SK-N-SH (cell line): ENCODE results near the gene ZNF620. TPM values are rescaled to one million over a fixed set of nuclear protein-coding genes. Genes with fewer than 3 reads are reported as not detected.
A peak's percentile ranks its signal among the peaks of the same experiment; 100 is the strongest.

ENCODE experiments used
- CTCF ChIA-PET: fragments of 300-600, 350-600 bp; formaldehyde crosslinking; extraction: SDS; loops from one replicate; lab custom pipeline; 2021; lab: Yijun Ruan, JAX
- POLR2A ChIA-PET: fragments of 350-600 bp; sonication (Branson Sonifier 250); formaldehyde crosslinking; extraction: SDS; loops from one replicate; lab custom pipeline; 2020; ENCODE audit warnings: antibody characterized with exemption, inconsistent platforms; lab: Yijun Ruan, JAX
- DNase-seq: peaks from one replicate; pipeline ENCODE4 v3.0.0; 2012
- H2AFZ ChIP-seq: fragments of 200-600 bp; sonication (generic); 2 replicates; pipeline ENCODE4 v1.8.1; 2016; ENCODE audit warnings: antibody characterized with exemption, mild to moderate bottlenecking, low read depth
- H3F3A ChIP-seq: fragments of 200-600 bp; sonication (generic); replicated peaks from 2 replicates; pipeline ENCODE3; 2016; ENCODE audit warnings: antibody characterized with exemption, mild to moderate bottlenecking; ENCODE audit not compliant: insufficient read depth
- H3K27ac ChIP-seq, 2 experiments: fragments of 200-500 bp in 1 of 2; fragments of 200-600 bp in 1 of 2; sonication (Bioruptor generic) in 1 of 2; sonication (generic), shearing (Covaris generic) in 1 of 2; 2 replicates each; pipeline versions ENCODE4 v1.5.1 to v1.6.1; 2014 to 2016; ENCODE audit warnings: low read depth in 2 of 2, inconsistent platforms in 1 of 2, low read length in 1 of 2, mild to moderate bottlenecking in 1 of 2, mixed read lengths in 1 of 2
- H3K27me3 ChIP-seq: fragments of 200-600 bp; sonication (generic), shearing (Covaris generic); 2 replicates; pipeline ENCODE4 v1.6.1; 2016; ENCODE audit warnings: mixed run types; ENCODE audit not compliant: insufficient read depth
- H3K36me3 ChIP-seq, 2 experiments: fragments of 200-500 bp in 1 of 2; fragments of 200-600 bp in 1 of 2; sonication (Bioruptor generic) in 1 of 2; sonication (generic) in 1 of 2; replicated peaks in 1 of 2; 2 replicates each; pipeline versions ENCODE3 to v1.5.1; 2014 to 2016; ENCODE audit warnings: low read length in 1 of 2, mild to moderate bottlenecking in 1 of 2; ENCODE audit not compliant: insufficient read depth in 2 of 2, control insufficient read depth in 1 of 2
- H3K4me1 ChIP-seq, 2 experiments: fragments of 200-500 bp in 1 of 2; fragments of 200-600 bp in 1 of 2; sonication (Bioruptor generic) in 1 of 2; sonication (generic), shearing (Covaris generic) in 1 of 2; 2 replicates each; pipeline versions ENCODE4 v1.5.1 to v1.6.1; 2014 to 2016; ENCODE audit warnings: low read depth in 1 of 2, low read length in 1 of 2, mixed run types in 1 of 2; ENCODE audit not compliant: insufficient read depth in 2 of 2, control insufficient read depth in 1 of 2
- H3K4me2 ChIP-seq: fragments of 200-600 bp; sonication (generic), shearing (Covaris generic); 2 replicates; pipeline ENCODE4 v1.6.1; 2017; ENCODE audit warnings: mixed run types
- H3K4me3 ChIP-seq, 2 experiments: fragments of 200-500 bp in 1 of 2; fragments of 200-600 bp in 1 of 2; sonication (Bioruptor generic) in 1 of 2; sonication (generic), shearing (Covaris generic) in 1 of 2; 2 replicates each; pipeline versions ENCODE4 v1.5.1 to v1.8.1; 2014 to 2016; ENCODE audit warnings: low read depth in 2 of 2, inconsistent platforms in 1 of 2, low read length in 1 of 2, mild to moderate bottlenecking in 1 of 2, mixed read lengths in 1 of 2, moderate library complexity in 1 of 2
- H3K79me2 ChIP-seq: fragments of 200-600 bp; sonication (generic); 2 replicates; pipeline ENCODE4 v1.8.1; 2017; ENCODE audit warnings: mild to moderate bottlenecking; ENCODE audit not compliant: insufficient read depth
- H3K9ac ChIP-seq: fragments of 200-600 bp; sonication (generic); 2 replicates; pipeline ENCODE4 v1.6.1; 2017; ENCODE audit warnings: mixed run types
- H3K9me2 ChIP-seq: fragments of 200-600 bp; sonication (generic); 2 replicates; pipeline ENCODE4 v1.6.1; 2017; ENCODE audit warnings: mixed run types
- H3K9me3 ChIP-seq: fragments of 200-600 bp; sonication (generic); 2 replicates; pipeline ENCODE4 v1.6.1; 2017; ENCODE audit warnings: mixed run types, mild to moderate bottlenecking, moderate library complexity
- H4K20me1 ChIP-seq: fragments of 200-600 bp; sonication (generic); 2 replicates; pipeline ENCODE4 v1.6.1; 2017; ENCODE audit warnings: mild to moderate bottlenecking, mixed run types; ENCODE audit not compliant: insufficient read depth
- CHD2 ChIP-seq: fragments of 150-350 bp; IDR thresholded peaks from 2 replicates; pipeline ENCODE4 v1.6.1; 2018; ENCODE audit warnings: low read length; ENCODE audit not compliant: partially characterized antibody
- EP300 ChIP-seq, 2 experiments: IDR thresholded peaks; 2 replicates each; pipeline versions ENCODE4 v1.4.0 to v1.6.1; 2012; ENCODE audit warnings: borderline replicate concordance in 1 of 2, low read depth in 1 of 2, low read length in 1 of 2
- FOSL2 ChIP-seq: IDR thresholded peaks from 2 replicates; pipeline ENCODE4 v1.4.0; 2012; ENCODE audit warnings: low read depth, mild to moderate bottlenecking, moderate library complexity, borderline replicate concordance
- GATA2 ChIP-seq: sonication (generic); formaldehyde crosslinking; IDR thresholded peaks from 2 replicates; pipeline ENCODE4 v1.5.0; 2020; ENCODE audit warnings: mild to moderate bottlenecking, missing genetic modification reagents
- JUND ChIP-seq: IDR thresholded peaks from 2 replicates; pipeline ENCODE4 v1.4.0; 2012
- MEF2A ChIP-seq: IDR thresholded peaks from 2 replicates; pipeline ENCODE4 v1.4.0; 2012; ENCODE audit warnings: low read depth, borderline replicate concordance
- MXI1 ChIP-seq: IDR thresholded peaks from 2 replicates; pipeline ENCODE4 v1.6.1; 2012; ENCODE audit warnings: mild to moderate bottlenecking, low read depth, low read length, improper control_type of control experiment
- NFIC ChIP-seq: IDR thresholded peaks from 2 replicates; pipeline ENCODE4 v1.4.0; 2012; ENCODE audit warnings: borderline replicate concordance
- POLR2AphosphoS5 ChIP-seq: IDR thresholded peaks from 2 replicates; pipeline ENCODE4 v1.6.1; 2012; ENCODE audit warnings: low read depth, low read length
- RCOR1 ChIP-seq: fragments of 150-350 bp; IDR thresholded peaks from 2 replicates; pipeline ENCODE4 v1.6.1; 2017; ENCODE audit warnings: antibody characterized with exemption, low read length
- RFX5 ChIP-seq: IDR thresholded peaks from 2 replicates; pipeline ENCODE4 v1.6.1; 2012; ENCODE audit warnings: mild to moderate bottlenecking, improper control_type of control experiment, low read length
- SIN3A ChIP-seq: IDR thresholded peaks from 2 replicates; pipeline ENCODE4 v1.6.1; 2012; ENCODE audit warnings: low read depth, mild to moderate bottlenecking, low read length, moderate library complexity, borderline replicate concordance
- SMC3 ChIP-seq: IDR thresholded peaks from 2 replicates; pipeline ENCODE4 v1.6.1; 2012; ENCODE audit warnings: low read depth, low read length, improper control_type of control experiment
- TCF12 ChIP-seq: IDR thresholded peaks from 2 replicates; pipeline ENCODE4 v1.4.0; 2012
- YY1 ChIP-seq: IDR thresholded peaks from 2 replicates; pipeline ENCODE4 v1.4.0; 2012; ENCODE audit warnings: low read depth, mild to moderate bottlenecking
- WGBS: methylation state at CpG from one replicate; pipeline ENCODE4 v1.1.6; 2017; ENCODE audit warnings: low lambda C conversion rate; 5-methylcytosine and 5-hydroxymethylcytosine counted together
- polyA plus RNA-seq, 3 experiments: library from polyadenylated mRNA; depleted of rRNA; stranded (reverse); fragments of >200 nt; gene quantifications; 2 replicates each; pipeline ENCODE4 v1.2.3, GENCODE V29; 2012
- TF ChIP-seq, protein P1 (sequence below): IDR thresholded peaks from 2 replicates; pipeline ENCODE4 v1.4.0; 2012; ENCODE audit warnings: low read depth
- TF ChIP-seq, protein P2 (sequence below): IDR thresholded peaks from 2 replicates; pipeline ENCODE4 v1.4.0; 2012; ENCODE audit warnings: low read depth, borderline replicate concordance
- TF ChIP-seq, protein P3 (sequence below): IDR thresholded peaks from 2 replicates; pipeline ENCODE4 v1.4.0; 2012; ENCODE audit warnings: low read depth, borderline replicate concordance
- TF ChIP-seq, protein P4 (sequence below): IDR thresholded peaks from 2 replicates; pipeline ENCODE4; 2012

ZNF620 gene
- polyA plus RNA-seq, 1 of the 3 experiments (the other 2 are of a cell fraction) = 2.0 TPM

DNA sequence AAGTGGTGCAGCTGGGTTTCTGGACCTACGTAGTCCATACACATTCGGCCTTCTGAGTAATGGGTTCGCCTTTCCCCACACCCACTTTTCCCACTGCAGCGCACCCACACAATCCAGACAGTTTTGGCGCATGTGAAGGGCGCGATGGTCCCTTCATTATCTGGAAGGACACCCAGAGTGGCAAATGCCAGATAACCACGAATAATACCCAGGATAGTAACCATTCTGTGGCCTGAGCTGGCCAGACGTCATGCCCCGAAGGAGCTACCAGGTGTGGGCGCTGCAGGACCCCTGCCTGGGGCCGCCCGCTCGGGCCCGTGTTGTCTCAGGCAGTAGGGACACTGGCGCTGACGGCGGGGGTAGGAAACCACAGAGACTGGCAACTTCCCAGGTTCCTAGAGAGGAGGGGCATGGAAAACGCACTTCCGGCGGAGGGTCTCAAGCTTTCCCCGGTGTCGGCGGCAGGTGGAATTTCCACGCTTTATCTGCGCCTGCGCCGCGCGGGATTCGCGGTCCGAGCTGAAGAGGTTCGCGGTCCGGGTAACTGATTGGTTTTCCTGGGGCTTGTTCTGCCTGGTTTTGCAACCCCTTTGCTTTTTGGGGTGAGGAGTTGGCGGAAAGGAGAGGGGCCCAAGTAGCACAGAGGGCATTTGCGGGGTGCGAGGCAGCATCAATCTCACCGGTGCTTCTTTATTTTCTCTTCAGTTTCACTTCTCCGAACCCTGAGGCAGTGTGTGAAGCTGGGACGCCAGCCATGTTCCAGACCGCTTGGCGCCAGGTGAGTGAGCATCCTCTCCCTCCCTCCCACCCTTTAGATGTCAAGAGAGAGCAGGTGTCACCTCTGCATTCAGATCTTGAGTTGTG is at the start of gene ZNF620 (continued):
- TF ChIP-seq, protein P1, sequence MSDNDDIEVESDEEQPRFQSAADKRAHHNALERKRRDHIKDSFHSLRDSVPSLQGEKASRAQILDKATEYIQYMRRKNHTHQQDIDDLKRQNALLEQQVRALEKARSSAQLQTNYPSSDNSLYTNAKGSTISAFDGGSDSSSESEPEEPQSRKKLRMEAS = peak; percentile 38; the same call in 1 of the 2 replicates
- TF ChIP-seq GATA2 (CRISPR knock-in tag) = no peak
- TF ChIP-seq TCF12 = no peak
- no peak for TF ChIP-seq EP300 (IDR thresholded peaks at IDR 0.05; ENCODE audit: borderline replicate concordance in 1 of 2, low read depth in 1 of 2, low read length in 1 of 2)
- TF ChIP-seq, protein P2, sequence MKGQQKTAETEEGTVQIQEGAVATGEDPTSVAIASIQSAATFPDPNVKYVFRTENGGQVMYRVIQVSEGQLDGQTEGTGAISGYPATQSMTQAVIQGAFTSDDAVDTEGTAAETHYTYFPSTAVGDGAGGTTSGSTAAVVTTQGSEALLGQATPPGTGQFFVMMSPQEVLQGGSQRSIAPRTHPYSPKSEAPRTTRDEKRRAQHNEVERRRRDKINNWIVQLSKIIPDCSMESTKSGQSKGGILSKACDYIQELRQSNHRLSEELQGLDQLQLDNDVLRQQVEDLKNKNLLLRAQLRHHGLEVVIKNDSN = no peak
- TF ChIP-seq SIN3A = peak; percentile 62; the same call in 1 of the 2 replicates
- TF ChIP-seq, protein P3, sequence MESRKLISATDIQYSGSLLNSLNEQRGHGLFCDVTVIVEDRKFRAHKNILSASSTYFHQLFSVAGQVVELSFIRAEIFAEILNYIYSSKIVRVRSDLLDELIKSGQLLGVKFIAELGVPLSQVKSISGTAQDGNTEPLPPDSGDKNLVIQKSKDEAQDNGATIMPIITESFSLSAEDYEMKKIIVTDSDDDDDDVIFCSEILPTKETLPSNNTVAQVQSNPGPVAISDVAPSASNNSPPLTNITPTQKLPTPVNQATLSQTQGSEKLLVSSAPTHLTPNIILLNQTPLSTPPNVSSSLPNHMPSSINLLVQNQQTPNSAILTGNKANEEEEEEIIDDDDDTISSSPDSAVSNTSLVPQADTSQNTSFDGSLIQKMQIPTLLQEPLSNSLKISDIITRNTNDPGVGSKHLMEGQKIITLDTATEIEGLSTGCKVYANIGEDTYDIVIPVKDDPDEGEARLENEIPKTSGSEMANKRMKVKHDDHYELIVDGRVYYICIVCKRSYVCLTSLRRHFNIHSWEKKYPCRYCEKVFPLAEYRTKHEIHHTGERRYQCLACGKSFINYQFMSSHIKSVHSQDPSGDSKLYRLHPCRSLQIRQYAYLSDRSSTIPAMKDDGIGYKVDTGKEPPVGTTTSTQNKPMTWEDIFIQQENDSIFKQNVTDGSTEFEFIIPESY = no peak
- no peak for TF ChIP-seq MEF2A
- TF ChIP-seq RCOR1 = no peak; the same call in none of the 2 replicates
- peak; percentile 63; the same call in 1 of the 2 replicates for TF ChIP-seq POLR2AphosphoS5
- peak; percentile 54 for TF ChIP-seq CHD2

DNA sequence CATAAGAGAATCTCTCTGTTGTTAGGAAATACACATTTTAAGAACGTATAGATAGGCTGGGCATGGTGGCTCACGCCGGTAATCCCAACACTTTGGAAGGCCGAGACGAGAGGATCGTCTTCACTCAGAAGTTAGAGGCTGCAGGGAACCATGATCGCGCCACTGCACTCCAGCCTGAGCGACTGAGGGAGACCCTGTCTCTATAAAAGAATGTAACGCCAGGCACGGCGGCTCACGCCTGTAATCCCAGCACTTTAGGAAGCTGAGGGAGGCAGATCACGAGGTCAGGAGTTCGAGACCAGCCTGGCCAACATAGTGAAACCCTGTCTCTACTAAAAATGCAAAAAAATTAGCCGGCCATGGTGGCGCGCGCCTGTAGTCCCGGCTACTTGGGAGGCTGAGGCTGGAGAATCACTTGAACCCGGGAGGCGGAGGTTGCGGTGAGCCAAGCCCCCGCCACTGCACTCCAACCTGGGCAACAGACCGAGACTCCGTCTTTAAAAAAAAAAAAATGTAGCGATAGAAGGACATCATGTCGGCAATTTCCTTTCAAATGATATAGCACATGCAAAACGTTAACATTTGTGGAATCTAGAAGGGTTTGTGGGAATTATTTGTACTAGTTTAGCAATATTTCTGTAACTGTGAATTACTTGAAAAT is 49.4 kb upstream of the ZNF620 start:
- WGBS = 63% methylated on average over 29 of the region's 29 CpGs
- Histone ChIP-seq H3F3A (peaks cover 12% of the 10 kb centered on the region), H3K4me3 (peak overlapping the region; percentile 85 to 97), H4K20me1 (peaks cover 32% of the 10 kb centered on the region), H3K9me3 (no peaks in the 10 kb centered on the region), H2AFZ (peak overlapping the region; percentile 78), H3K4me2 (peak overlapping the region; percentile 97), H3K79me2 (peaks cover 49% of the 10 kb centered on the region), H3K27me3 (no peaks in the 10 kb centered on the region), H3K4me1 (peaks cover 0 to 17% of the 10 kb centered on the region in 2 experiments; a peak in 2 of 4 replicates), H3K9ac (peak overlapping the region; percentile 96), H3K27ac (peak overlapping the region; percentile 79 to 87), H3K36me3 (peaks cover 25 to 31% of the 10 kb centered on the region in 2 experiments), H3K9me2 (no peaks in the 10 kb centered on the region)
- DNase-seq = no peak
- TF ChIP-seq RFX5 = no peak
- TF ChIP-seq, protein P4, sequence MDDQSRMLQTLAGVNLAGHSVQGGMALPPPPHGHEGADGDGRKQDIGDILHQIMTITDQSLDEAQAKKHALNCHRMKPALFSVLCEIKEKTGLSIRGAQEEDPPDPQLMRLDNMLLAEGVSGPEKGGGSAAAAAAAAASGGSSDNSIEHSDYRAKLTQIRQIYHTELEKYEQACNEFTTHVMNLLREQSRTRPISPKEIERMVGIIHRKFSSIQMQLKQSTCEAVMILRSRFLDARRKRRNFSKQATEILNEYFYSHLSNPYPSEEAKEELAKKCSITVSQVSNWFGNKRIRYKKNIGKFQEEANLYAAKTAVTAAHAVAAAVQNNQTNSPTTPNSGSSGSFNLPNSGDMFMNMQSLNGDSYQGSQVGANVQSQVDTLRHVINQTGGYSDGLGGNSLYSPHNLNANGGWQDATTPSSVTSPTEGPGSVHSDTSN = no peak
- TF ChIP-seq FOSL2 = no peak
- no peak for TF ChIP-seq MEF2A
- no peak for TF ChIP-seq EP300 (IDR thresholded peaks at IDR 0.05; ENCODE audit: borderline replicate concordance in 1 of 2, low read depth in 1 of 2, low read length in 1 of 2)
- TF ChIP-seq YY1 = no peak
- TF ChIP-seq MXI1 = no peak
- TF ChIP-seq, protein P1 = no peak
- no peak for TF ChIP-seq JUND
- TF ChIP-seq SMC3 = no peak
- TF ChIP-seq NFIC = no peak
- ChIA-PET CTCF (interaction anchor here (1.4 kb wide), 1 partner anchor 128 kb away, joined by 6 read pairs; no protein-coding TSS in a partner anchor), POLR2A (interaction anchor here (0.8 to 2.0 kb wide), 4 partner anchors 7 to 68 kb away, joined by 3 to 15 read pairs (median 10); partner anchors contain the start of genes ZNF619, ZNF620 and ZNF621)
